SU-DHL-6 (cell line): ENCODE data around the gene ALOX5.

Experiments used
- H2AFZ ChIP-seq: fragments of 200-600 bp; sonication (generic); 2 replicates; pipeline ENCODE4 v1.6.1; 2014; ENCODE audit warnings: low read depth, mild to moderate bottlenecking, moderate library complexity, mixed read lengths, antibody characterized with exemption, low read length; ENCODE audit not compliant: severe bottlenecking
- H3F3A ChIP-seq: fragments of 200-600 bp; shearing (Covaris generic); 2 replicates; pipeline ENCODE4 v1.6.0; 2016; ENCODE audit warnings: antibody characterized with exemption, mild to moderate bottlenecking; ENCODE audit not compliant: insufficient read depth
- H3K27ac ChIP-seq: fragments of 200-600 bp; sonication (generic); 2 replicates; pipeline ENCODE4 v1.5.1; 2016; ENCODE audit warnings: low read depth, mild to moderate bottlenecking, low read length, moderate library complexity, mixed read lengths
- H3K27me3 ChIP-seq: fragments of 200-600 bp; sonication (generic), shearing (Covaris generic); 2 replicates; pipeline ENCODE4 v1.6.0; 2014; ENCODE audit warnings: mild to moderate bottlenecking, low read length
- H3K36me3 ChIP-seq: fragments of 200-600 bp; sonication (generic); 2 replicates; pipeline ENCODE4 v1.6.1; 2014; ENCODE audit warnings: mild to moderate bottlenecking, low read length, mixed read lengths
- H3K4me2 ChIP-seq: fragments of 300-600, 200-600 bp; shearing (Covaris generic), sonication (generic); 2 replicates; pipeline ENCODE4 v1.6.0; 2014; ENCODE audit warnings: low read length, low read depth, mild to moderate bottlenecking; ENCODE audit not compliant: poor library complexity, severe bottlenecking
- H3K4me3 ChIP-seq: fragments of 200-600 bp; sonication (generic); 2 replicates; pipeline ENCODE4 v1.5.1; 2014; ENCODE audit warnings: antibody characterized with exemption, low read length, mild to moderate bottlenecking, mixed read lengths; ENCODE audit not compliant: insufficient read depth, poor library complexity, severe bottlenecking
- H3K79me2 ChIP-seq: fragments of 200-600 bp; sonication (generic); 2 replicates; pipeline ENCODE4 v1.6.1; 2014; ENCODE audit warnings: mild to moderate bottlenecking, low read length, moderate library complexity; ENCODE audit not compliant: insufficient read depth
- H3K9ac ChIP-seq: fragments of 200-600 bp; sonication (generic); 2 replicates; pipeline ENCODE4 v1.7.0; 2014; ENCODE audit warnings: mild to moderate bottlenecking, low read length
- H3K9me2 ChIP-seq: fragments of 200-600 bp; sonication (generic); replicated peaks from 2 replicates; pipeline ENCODE4 v1.6.1; 2014; ENCODE audit warnings: low read length; ENCODE audit not compliant: insufficient read depth
- H3K9me3 ChIP-seq: fragments of 200-600 bp; sonication (generic); 2 replicates; pipeline ENCODE4 v1.6.1; 2014; ENCODE audit warnings: low read length, mixed read lengths; ENCODE audit not compliant: insufficient read depth
- H4K20me1 ChIP-seq: fragments of 200-600 bp; sonication (generic); 2 replicates; pipeline ENCODE4 v1.6.1; 2014; ENCODE audit warnings: low read depth, mild to moderate bottlenecking, antibody characterized with exemption, low read length, moderate library complexity, mixed read lengths
- EZH2phosphoT487 ChIP-seq: fragments of 200-600 bp; sonication (generic), shearing (Covaris generic); conservative IDR thresholded peaks from 2 replicates; pipeline ENCODE4 v1.6.1; 2018; ENCODE audit warnings: mild to moderate bottlenecking, antibody characterized with exemption, low read length, moderate library complexity, mixed read lengths
- TF ChIP-seq, protein P1 (sequence below): fragments of 200-600 bp; sonication (generic); IDR thresholded peaks from one replicate; pipeline ENCODE4 v1.5.1; 2017; ENCODE audit warnings: antibody characterized with exemption, mild to moderate bottlenecking, low read length, moderate library complexity; ENCODE audit not compliant: insufficient read depth, poor library complexity, severe bottlenecking

Gene ALOX5

DNA sequence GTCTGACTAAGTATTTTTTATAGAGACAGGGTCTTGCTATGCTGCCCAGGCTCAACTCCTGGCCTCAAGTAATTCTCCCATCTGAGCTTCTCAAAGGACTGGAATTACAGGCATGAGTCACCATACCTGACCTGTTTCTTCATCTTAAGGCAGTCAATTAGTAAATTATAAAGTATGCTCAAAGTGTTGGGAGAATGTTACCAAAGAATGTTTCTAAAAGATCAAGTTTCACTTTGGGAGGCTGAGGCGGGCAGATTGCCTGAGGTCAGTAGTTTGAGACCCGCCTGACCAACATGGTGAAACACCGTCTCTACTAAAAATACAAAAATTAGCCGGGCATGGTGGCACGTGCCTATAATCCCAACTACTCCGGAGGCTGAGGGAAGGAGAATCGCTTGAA, 117.0 kb downstream of the ALOX5 start:
- H3K27me3 ChIP-seq = no peaks in the 10 kb centered on the region
- H3K79me2 ChIP-seq = no peaks in the 10 kb centered on the region

More for the DNA sequence above, 117.0 kb downstream of the ALOX5 start:
- Histone ChIP-seq H3K9me3 (no peaks in the 10 kb centered on the region), H3K36me3 (no peaks in the 10 kb centered on the region), H2AFZ (no peak overlapping the region), H3K9ac (no peak overlapping the region), H3K4me2 (no peak overlapping the region), H3K9me2 (no peaks in the 10 kb centered on the region), H3K4me3 (no peak overlapping the region), H3F3A (no peaks in the 10 kb centered on the region), H3K27ac (no peak overlapping the region), H4K20me1 (no peaks in the 10 kb centered on the region)
- TF ChIP-seq EZH2phosphoT487 = no peak
- TF ChIP-seq, protein P1, sequence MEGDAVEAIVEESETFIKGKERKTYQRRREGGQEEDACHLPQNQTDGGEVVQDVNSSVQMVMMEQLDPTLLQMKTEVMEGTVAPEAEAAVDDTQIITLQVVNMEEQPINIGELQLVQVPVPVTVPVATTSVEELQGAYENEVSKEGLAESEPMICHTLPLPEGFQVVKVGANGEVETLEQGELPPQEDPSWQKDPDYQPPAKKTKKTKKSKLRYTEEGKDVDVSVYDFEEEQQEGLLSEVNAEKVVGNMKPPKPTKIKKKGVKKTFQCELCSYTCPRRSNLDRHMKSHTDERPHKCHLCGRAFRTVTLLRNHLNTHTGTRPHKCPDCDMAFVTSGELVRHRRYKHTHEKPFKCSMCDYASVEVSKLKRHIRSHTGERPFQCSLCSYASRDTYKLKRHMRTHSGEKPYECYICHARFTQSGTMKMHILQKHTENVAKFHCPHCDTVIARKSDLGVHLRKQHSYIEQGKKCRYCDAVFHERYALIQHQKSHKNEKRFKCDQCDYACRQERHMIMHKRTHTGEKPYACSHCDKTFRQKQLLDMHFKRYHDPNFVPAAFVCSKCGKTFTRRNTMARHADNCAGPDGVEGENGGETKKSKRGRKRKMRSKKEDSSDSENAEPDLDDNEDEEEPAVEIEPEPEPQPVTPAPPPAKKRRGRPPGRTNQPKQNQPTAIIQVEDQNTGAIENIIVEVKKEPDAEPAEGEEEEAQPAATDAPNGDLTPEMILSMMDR = no peak
